Muscle of back (tissue), 11 donors: ENCODE measurements around the gene MRPL12. TPM values are rescaled to one million over a fixed set of nuclear protein-coding genes. Genes with fewer than 3 reads are reported as not detected.

Experiments
- DNase-seq, 3 donors: peaks; one replicate each; pipeline versions ENCODE4 v3.0.0 to v3.0.0-alpha.2; 2013
- polyA plus RNA-seq, 10 donors: library from polyadenylated mRNA; unstranded; fragments of 120-200 nt; gene quantifications; one replicate each; pipeline ENCODE4 v1.2.1, GENCODE V29; 2013; ENCODE audit not compliant: insufficient read length in 10 of 10

Gene MRPL12
- polyA plus RNA-seq, 10 donors: 44.5 to 62.6 (median 51.9) TPM

- no peak for DNase-seq
Measured at GRCh38 chr17:81697261-81698044, 5.7 kb upstream of the MRPL12 start.

- DNase-seq: no peak
Measured at GRCh38 chr17:81700353-81701287, 2.5 kb upstream of the MRPL12 start.

GRCh38 chr17:81701288-81702071, 1.7 kb upstream of the MRPL12 start:
- DNase-seq: no peak

GRCh38 chr17:81703747-81704654, 834 bp downstream of the MRPL12 start:
- DNase-seq: no peak

GRCh38 chr17:81705518-81706231, 2.5 kb downstream of the MRPL12 start:
- no peak for DNase-seq

GRCh38 chr17:81706232-81706611, 3.1 kb downstream of the MRPL12 start:
- no peak for DNase-seq

GRCh38 chr17:81706757-81707624, 3.8 kb downstream of the MRPL12 start:
- no peak for DNase-seq

- no peak for DNase-seq
Measured at GRCh38 chr17:81707725-81708646, 4.8 kb downstream of the MRPL12 start.

- no peak for DNase-seq
Measured at GRCh38 chr17:81708739-81709185, 5.6 kb downstream of the MRPL12 start.

- DNase-seq: no peak
Measured at GRCh38 chr17:81710514-81711308, 7.5 kb downstream of the MRPL12 start.

- peak; percentile 66 to 86 (median 81) for DNase-seq
Measured at GRCh38 chr17:81711814-81712467, 8.8 kb downstream of the MRPL12 start, which contains the start of gene SLC25A10. TSS of gene SLC25A10 (plus strand) at chr17:81712284. CDS start at chr17:81712427, 143 bp downstream.

- no peak for DNase-seq
Measured at GRCh38 chr17:81712468-81713003, 9.4 kb downstream of the MRPL12 start.

GRCh38 chr17:81713004-81713555, 9.9 kb downstream of the MRPL12 start:
- DNase-seq: no peak

- no peak for DNase-seq
Measured at GRCh38 chr17:81713556-81714411, 10.6 kb downstream of the MRPL12 start.
